GM12801 (cell line): Measurements from ENCODE around the gene STPG4.

Experiments used
- CTCF ChIP-seq: IDR thresholded peaks from one replicate; pipeline ENCODE4 v1.5.1; 2011; ENCODE audit warnings: control low read depth; ENCODE audit not compliant: insufficient read length; ENCODE audit errors: extremely low read depth

STPG4 gene

GRCh38 chr2:47048801-47049480 is 106.2 kb downstream of the STPG4 start:
- TF ChIP-seq CTCF, result no peak

- TF ChIP-seq CTCF, result no peak
These were observed 108.8 kb downstream of the STPG4 start for GRCh38 chr2:47046271-47046670.

- TF ChIP-seq CTCF, result no peak
These were observed 111.2 kb downstream of the STPG4 start for GRCh38 chr2:47043891-47044239.

GRCh38 chr2:47043142-47043890 is 111.8 kb downstream of the STPG4 start:
- no peak for TF ChIP-seq CTCF

- TF ChIP-seq CTCF, result no peak
These were observed 113.0 kb downstream of the STPG4 start for GRCh38 chr2:47041891-47042684.

GRCh38 chr2:47041063-47041462 is 114.0 kb downstream of the STPG4 start:
- no peak for TF ChIP-seq CTCF

GRCh38 chr2:47040651-47041050 is 114.5 kb downstream of the STPG4 start:
- TF ChIP-seq CTCF, result no peak
